Kidney epithelial cell (primary cell): Measurements from ENCODE around the gene TBC1D23. TPM values are rescaled to one million over a fixed set of nuclear protein-coding genes. Genes with fewer than 3 reads are reported as not detected.
"Not testable (repeated sequence)": the region's sequence is repeated elsewhere in the genome, so short reads cannot be mapped to it uniquely, and the experiment has no call there.

ENCODE experiments used
- DNase-seq: peaks from one replicate; pipeline ENCODE4 v3.0.0-alpha.2; 2010; ENCODE audit warnings: low read depth
- H3K27me3 ChIP-seq: 2 replicates; pipeline ENCODE4 v1.6.0; 2011; ENCODE audit warnings: low read length; ENCODE audit not compliant: control insufficient read depth, insufficient read depth
- H3K36me3 ChIP-seq: 2 replicates; pipeline ENCODE4 v1.5.1; 2011; ENCODE audit warnings: low read length; ENCODE audit not compliant: control insufficient read depth, insufficient read depth
- H3K4me3 ChIP-seq: 2 replicates; pipeline ENCODE4 v1.5.1; 2011; ENCODE audit warnings: low read depth, mild to moderate bottlenecking, control low read depth, low read length
- total RNA-seq: library from RNA; depleted of rRNA; stranded (reverse); fragments of >200 nt; gene quantifications from 2 replicates; pipeline ENCODE4 v1.2.3, GENCODE V29; 2015
- TF ChIP-seq, protein P1 (sequence below): IDR thresholded peaks from 2 replicates; pipeline ENCODE4 v1.5.1; 2011; ENCODE audit warnings: mild to moderate bottlenecking, moderate library complexity, low read length, control low read depth, inconsistent platforms; ENCODE audit not compliant: insufficient read depth, poor library complexity, severe bottlenecking

Gene TBC1D23
- total RNA-seq, 1 donor from 2014 or later = 38.3 TPM

DNA sequence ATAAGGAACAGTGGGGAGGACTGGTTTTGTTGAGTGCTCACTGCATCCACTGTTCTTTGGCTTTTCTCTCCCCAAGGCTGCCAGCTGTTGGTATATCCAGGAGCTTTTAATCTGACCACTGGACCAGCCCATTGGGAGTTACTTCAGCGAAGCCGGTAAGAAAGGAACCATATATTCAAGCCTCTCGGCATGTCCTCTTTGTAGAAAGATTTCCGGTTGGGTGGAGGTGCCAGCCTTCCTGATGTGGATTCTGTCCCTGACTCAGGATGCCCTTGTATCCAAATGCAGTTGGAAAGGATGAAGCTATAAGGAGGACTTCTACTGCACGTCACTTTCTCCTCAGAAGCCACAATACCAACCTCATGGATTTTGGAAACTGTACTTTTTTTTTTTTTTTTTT is 87.9 kb downstream of the TBC1D23 start:
- DNase-seq = no peak
- H3K27me3 ChIP-seq = no peaks in the 10 kb centered on the region
- TF ChIP-seq, protein P1, sequence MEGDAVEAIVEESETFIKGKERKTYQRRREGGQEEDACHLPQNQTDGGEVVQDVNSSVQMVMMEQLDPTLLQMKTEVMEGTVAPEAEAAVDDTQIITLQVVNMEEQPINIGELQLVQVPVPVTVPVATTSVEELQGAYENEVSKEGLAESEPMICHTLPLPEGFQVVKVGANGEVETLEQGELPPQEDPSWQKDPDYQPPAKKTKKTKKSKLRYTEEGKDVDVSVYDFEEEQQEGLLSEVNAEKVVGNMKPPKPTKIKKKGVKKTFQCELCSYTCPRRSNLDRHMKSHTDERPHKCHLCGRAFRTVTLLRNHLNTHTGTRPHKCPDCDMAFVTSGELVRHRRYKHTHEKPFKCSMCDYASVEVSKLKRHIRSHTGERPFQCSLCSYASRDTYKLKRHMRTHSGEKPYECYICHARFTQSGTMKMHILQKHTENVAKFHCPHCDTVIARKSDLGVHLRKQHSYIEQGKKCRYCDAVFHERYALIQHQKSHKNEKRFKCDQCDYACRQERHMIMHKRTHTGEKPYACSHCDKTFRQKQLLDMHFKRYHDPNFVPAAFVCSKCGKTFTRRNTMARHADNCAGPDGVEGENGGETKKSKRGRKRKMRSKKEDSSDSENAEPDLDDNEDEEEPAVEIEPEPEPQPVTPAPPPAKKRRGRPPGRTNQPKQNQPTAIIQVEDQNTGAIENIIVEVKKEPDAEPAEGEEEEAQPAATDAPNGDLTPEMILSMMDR = no peak
- no peak overlapping the region for H3K4me3 ChIP-seq
- no peaks in the 10 kb centered on the region for H3K36me3 ChIP-seq

DNA sequence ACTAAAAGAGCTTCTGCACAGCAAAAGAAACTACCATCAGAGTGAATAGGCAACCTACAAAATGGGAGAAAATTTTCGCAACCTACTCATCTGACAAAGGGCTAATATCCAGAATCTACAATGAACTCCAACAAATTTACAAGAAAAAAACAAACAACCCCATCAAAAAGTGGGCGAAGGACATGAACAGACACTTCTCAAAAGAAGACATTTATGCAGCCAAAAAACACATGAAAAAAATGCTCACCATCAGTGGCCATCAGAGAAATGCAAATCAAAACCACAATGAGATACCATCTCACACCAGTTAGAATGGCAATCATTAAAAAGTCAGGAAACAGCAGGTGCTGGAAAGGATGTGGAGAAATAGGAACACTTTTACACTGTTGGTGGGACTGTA is 91.0 kb downstream of the TBC1D23 start:
- DNase-seq, H3K4me3 ChIP-seq, H3K36me3 ChIP-seq, H3K27me3 ChIP-seq: not testable (repeated sequence)

GRCh38 chr3:100352296-100353231 is 91.8 kb downstream of the TBC1D23 start:
- Histone ChIP-seq H3K27me3 (no peaks in the 10 kb centered on the region), H3K36me3 (no peaks in the 10 kb centered on the region)

GRCh38 chr3:100354850-100355249 is 94.1 kb downstream of the TBC1D23 start:
- Histone ChIP-seq H3K4me3 (no peak overlapping the region), H3K27me3 (no peaks in the 10 kb centered on the region), H3K36me3 (no peaks in the 10 kb centered on the region)
- no peak for DNase-seq
- TF ChIP-seq, protein P1 = no peak

More at GRCh38 chr3:100352296-100353231, 91.8 kb downstream of the TBC1D23 start:
- no peak overlapping the region for H3K4me3 ChIP-seq
- TF ChIP-seq, protein P1 = no peak
- no peak for DNase-seq

GRCh38 chr3:100358413-100358812 is 97.6 kb downstream of the TBC1D23 start:
- no peak overlapping the region for H3K4me3 ChIP-seq
- no peaks in the 10 kb centered on the region for H3K36me3 ChIP-seq
- H3K27me3 ChIP-seq = no peaks in the 10 kb centered on the region
- TF ChIP-seq, protein P1 = no peak
- DNase-seq = no peak

- TF ChIP-seq, protein P1 = no peak
- no peaks in the 10 kb centered on the region for H3K36me3 ChIP-seq
- no peaks in the 10 kb centered on the region for H3K27me3 ChIP-seq
- DNase-seq = no peak
- H3K4me3 ChIP-seq = no peak overlapping the region
Measured at GRCh38 chr3:100359035-100359434, 98.2 kb downstream of the TBC1D23 start.
